Keratinocyte (primary cell): ENCODE data around the gene SCAND1.

Experiments used
- CTCF ChIP-seq, 3 experiments: IDR thresholded peaks in 1 of 3; conservative IDR thresholded peaks in 1 of 3; optimal IDR thresholded peaks in 1 of 3; 2 replicates in 2 of 3; 3 replicates in 1 of 3; pipeline versions ENCODE3 to v1.5.1; 2011; ENCODE audit warnings: low read length in 3 of 3, mild to moderate bottlenecking in 3 of 3, moderate library complexity in 2 of 3, control low read depth in 1 of 3, inconsistent platforms in 1 of 3; ENCODE audit not compliant: insufficient read depth in 2 of 3; ENCODE audit errors: extremely low read depth in 1 of 3
- EZH2 ChIP-seq: IDR thresholded peaks from one replicate; pipeline ENCODE4 v1.6.1; 2012; ENCODE audit warnings: inconsistent platforms, mild to moderate bottlenecking, low read length, moderate library complexity

- no peak for TF ChIP-seq CTCF (optimal IDR thresholded peaks at IDR 0.05 in 1 of 3, IDR thresholded peaks at IDR 0.05 in 1 of 3, conservative IDR thresholded peaks at IDR 0.05 in 1 of 3; ENCODE audit: extremely low read depth in 1 of 3, insufficient read depth in 2 of 3, low read length in 3 of 3)
- no peak for TF ChIP-seq EZH2
Measured at GRCh38 chr20:36002855-36003254, 48.6 kb upstream of the SCAND1 start.
